HuH-7 (cell line): ENCODE results near the gene RSPO3.

Experiments used
- DNase-seq: peaks from one replicate; pipeline ENCODE4 v3.0.0; 2011; ENCODE audit warnings: low spot score

Gene RSPO3

DNA sequence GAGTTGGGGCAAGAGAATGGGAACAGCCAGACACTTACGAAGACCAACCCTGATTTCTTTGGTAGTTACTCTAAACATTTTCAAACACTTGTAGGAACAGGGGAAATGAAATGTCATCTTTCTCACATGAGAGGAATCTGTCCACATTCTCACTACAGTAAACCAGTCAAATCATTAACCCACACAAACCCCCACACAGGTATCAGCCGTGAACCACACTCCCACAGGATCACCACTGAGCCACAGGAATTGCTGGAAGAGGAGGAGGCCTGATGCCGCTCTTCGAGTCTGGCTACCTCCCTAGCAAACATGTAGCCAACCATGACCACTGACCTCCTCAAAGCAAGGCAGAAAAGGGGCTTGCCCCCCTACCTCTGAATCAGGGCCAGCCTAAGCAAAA, 6.9 kb upstream of the RSPO3 start:
- no peak for DNase-seq

- DNase-seq, result no peak
Measured at GRCh38 chr6:127114214-127114760, 4.2 kb upstream of the RSPO3 start.

DNA sequence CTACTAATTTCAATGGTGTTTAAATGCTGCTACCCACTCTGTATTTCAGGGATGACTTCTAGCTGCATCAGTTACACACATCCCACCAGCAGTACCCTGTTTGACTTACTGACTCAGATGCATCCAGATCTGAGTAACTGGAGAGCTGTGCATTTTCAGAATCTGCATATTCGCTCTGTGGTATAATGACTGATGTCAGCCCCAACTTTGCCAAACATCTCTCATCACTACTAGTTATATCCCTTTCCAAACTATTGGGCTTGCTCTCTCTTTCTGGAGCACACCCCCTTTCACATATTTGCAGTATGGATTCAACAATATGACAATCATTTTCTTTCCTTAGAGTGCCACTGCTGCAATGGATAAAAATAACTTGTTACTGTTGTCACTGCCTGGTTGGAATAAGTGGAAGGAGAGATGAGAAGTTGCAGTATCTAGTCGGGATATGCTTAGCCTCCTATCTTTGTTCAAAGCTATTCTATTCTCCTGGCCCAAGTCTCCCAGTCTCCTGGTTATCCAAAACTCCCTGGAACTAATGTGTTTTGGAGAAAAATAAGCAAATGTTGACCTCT, 3.3 kb upstream of the RSPO3 start:
- DNase-seq, result no peak

- no peak for DNase-seq
Measured at GRCh38 chr6:127115746-127116145, 2.7 kb upstream of the RSPO3 start.

DNA sequence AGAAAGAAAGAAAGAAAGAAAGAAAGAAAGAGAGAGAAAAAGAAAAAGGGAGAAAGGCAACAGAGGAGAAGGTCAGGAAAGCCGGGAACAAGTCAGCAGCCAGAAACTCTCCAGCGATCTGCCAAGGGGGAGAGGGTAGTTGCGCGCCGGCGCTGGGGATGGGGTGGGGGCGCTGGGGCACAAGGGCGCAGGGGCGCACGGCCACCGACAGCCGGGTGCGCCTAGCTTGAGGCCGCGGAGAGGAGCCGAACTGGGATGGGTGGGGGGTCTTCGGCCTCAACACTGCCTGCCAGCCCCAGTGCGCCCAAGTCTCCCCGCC, 533 bp upstream of the RSPO3 start:
- peak; percentile 17 for DNase-seq

DNA sequence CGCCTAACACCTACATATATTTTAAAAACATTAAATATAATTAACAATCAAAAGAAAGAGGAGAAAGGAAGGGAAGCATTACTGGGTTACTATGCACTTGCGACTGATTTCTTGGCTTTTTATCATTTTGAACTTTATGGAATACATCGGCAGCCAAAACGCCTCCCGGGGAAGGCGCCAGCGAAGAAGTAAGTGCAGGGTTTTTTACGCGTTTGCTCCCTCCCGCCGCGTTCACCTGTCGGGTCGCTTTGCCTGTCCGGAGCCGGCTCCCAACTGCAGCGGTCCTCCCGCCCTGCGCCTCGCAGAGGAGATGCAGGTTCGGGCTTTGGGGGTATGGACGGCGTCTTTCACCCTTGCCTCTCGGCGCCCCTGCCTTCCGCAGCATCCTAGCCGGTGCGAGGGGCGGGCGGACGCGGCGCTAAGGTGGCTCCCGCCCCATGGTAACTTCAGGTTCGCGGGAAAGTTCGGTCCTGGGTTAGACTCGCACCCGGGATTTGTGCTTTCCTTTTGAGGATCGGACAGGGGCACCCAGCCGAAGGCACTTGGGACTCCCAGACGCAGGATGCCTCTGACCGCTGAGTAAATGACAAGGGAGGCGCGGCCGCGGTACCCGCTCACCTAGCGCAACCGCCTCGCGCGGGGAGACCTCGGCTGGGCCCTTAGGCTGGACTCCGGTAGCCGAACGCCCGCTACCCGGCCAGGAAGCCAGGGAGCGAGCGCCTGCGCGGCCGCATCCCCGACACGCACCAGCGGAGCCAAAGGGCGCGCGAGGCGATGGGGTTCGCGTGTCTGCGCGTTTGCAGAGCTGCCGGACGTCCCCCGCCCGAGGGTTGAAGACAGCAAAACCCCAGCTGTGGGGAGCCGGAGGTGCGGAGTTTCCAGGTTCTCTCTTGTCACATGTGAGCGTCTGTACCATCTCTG, 891 bp downstream of the RSPO3 start:
- DNase-seq, result peak; percentile 24

GRCh38 chr6:127120023-127120786, 1.7 kb downstream of the RSPO3 start:
- no peak for DNase-seq

GRCh38 chr6:127120787-127121636, 2.5 kb downstream of the RSPO3 start:
- DNase-seq, result peak; percentile 78

DNA sequence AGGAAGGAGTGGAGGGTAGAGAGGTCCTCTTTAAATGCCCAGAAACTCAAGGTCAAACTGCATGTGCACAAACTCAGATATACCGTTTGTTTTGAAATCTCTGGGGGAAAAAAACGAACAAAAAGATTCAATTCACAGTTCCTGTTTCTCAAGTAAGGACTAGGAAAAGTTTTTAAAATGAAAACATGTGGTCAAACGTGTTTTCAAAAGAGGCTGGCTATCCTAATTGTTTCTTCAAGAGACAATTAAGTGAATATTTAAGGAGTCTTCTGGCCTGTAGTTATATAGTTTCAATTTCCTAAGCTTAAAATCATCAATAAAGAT, 3.1 kb downstream of the RSPO3 start:
- no peak for DNase-seq

GRCh38 chr6:127124172-127124571, 5.7 kb downstream of the RSPO3 start:
- DNase-seq, result no peak

DNA sequence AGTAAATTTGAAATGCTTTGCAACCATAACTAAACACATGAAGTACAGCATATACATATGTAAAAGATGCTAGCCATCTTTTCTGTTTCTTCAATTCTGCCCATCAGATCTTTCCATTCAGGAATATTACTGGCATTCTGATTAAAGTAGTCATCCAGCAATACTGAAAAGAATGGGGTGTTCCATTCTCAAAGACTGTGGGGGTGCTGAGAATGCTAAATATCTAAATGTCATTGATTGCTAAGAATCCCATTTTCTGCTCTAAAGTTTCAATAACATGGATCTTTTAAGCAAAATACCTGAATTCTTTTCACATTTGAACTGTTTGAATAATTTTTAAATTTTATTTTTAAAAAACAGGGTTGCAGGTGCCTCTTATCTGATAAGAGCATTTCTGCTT, 6.2 kb downstream of the RSPO3 start:
- no peak for DNase-seq

DNA sequence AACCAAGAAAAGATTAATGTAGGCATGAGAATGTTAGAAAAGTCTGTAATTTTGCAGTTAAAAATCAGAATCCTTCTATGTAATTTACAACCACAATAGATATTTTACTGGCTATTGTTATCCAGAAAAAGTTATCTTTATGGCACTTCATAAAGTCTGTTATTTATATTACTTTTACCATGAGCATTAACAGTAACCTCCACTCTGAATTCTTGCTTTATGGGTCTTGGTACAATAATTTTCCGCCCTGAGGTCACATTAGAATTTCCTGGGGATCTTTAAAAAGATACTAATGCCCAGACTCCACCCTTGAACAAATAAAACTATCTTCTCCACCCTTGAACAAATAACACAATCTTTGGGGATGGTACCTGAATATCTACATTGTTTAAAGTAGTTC, 9.6 kb downstream of the RSPO3 start:
- no peak for DNase-seq

DNA sequence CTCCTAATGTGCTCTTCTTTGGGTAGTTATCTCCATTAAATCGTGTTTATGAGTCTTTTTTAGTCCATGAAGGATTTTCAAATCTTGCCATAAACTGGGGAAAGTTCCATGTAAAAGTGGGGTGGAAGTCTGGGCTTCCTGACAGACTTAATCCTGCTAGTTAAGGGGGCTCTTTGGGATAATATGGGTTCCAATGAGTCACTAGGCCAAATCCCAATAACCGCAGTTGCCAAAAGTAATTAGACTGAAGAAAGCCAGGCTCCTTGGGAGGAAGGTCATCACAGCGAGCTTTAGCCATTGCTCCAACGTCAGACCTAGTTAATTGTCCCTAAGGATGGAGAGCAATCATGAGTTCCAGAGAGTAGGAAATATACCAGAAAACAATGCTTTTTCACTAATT, 10.8 kb downstream of the RSPO3 start:
- no peak for DNase-seq

DNA sequence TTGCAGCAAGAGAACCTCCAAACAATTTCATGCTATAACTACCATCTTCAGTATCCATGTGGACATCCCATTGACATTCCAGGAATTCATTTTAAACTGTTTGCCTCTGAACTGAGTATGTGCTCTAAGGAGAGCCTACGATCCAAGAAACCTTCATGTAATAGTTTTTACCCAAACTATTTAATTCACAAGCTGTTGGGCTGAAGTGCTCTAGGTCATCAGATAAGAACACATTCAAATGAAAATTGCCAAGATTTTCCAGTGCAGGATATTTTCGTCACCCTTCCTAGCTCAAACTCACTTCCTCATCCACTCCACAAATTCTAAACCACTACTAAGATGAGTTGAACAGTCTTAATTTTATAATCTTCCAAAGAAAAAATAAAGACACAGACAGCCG, 12.8 kb downstream of the RSPO3 start:
- no peak for DNase-seq

DNA sequence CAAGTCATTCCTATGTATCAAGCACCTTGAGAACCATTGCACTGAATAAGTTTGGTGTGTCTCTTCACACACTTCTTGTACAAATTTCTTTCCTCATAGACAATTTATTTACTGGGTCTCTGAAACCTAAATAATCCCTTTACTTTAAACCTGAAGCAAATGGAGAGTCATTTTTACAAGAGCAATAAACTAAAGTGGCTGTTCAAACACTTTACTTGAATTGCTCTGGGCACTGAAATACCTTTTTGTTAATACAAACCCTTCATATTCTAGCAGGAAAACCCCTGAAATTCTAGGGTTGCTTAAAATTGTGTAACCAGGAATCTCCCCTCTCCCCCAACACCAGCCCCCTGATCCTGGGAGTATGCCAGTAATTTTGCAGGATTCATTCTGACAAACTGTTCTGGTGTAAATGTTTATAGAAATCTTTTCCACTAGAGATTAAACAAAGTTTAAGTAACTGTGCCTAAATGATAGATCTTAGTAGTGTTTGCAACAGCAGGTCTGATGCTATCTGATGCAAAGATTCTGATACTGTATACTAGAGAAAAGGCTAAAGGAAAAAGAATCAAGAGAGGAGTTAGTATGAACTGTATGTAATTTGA, 13.4 kb downstream of the RSPO3 start:
- DNase-seq, result no peak

DNA sequence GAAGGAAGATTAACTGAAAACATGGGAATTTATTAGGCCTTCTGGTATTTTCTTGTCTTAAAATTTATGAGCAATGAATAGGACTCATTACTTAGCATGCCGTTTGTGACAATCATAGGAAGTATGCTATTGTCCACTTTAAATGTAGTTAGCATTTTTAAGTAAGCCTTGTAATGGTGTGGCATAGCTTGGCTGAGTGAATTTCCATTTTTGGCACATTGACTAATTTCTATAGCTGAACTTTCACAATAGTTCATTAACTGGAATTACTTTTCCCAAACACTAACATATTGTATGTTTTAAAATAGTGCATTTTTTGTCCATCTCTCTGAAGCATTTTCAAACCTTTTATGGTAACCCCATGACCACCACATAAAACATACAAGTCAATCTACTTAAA, 15.7 kb downstream of the RSPO3 start:
- DNase-seq, result no peak

GRCh38 chr6:127136786-127137185, 18.3 kb downstream of the RSPO3 start:
- no peak for DNase-seq

DNA sequence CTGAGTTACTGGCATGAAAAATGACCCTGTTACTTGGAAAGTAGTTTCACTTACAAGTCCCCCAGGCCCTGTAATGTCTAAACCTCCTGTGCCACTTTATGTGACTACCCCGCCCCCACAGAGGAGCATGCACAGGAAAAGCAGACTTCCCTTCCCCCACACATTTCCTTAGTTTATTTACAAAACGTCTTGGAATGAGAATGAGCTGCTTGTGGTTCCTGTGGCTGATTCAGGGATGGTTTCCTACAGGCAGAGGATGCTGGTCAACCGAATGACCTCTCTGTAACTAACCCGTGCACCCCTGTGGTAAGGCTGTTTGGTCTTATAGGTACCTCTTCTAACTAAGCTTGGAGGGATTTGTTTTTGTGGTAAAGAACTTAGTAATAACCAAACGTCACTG, 28.5 kb downstream of the RSPO3 start:
- no peak for DNase-seq

DNA sequence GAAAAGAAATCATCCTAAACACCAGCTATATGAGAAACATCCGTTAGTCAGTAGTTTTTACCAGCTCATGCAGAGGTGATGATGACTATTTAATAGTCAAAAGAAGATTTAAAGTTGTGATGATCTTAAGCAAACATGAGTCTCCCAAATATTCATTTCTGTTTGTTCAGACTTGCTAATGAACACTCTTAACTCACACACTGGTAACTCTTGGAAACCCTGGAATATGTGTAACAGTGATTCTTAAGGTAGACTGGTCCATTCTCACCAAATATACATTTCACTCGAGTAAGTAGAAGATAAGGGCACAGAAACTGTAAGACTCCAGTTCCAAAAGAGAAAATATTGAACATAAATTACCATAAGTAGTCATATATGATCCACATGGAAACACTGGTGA, 29.1 kb downstream of the RSPO3 start:
- DNase-seq, result no peak

- DNase-seq, result no peak
Measured at GRCh38 chr6:127148511-127148910, 30.0 kb downstream of the RSPO3 start.

- DNase-seq, result no peak
Measured at GRCh38 chr6:127154509-127154908, 36.0 kb downstream of the RSPO3 start.

GRCh38 chr6:127160484-127160883, 42.0 kb downstream of the RSPO3 start:
- DNase-seq, result no peak
